T47D (cell line): ENCODE measurements around the gene HSPA6.

Experiments
- DNase-seq, 2 experiments: peaks; one replicate each; pipeline versions ENCODE4 v3.0.0 to v3.0.0-alpha.2; 2011 to 2012; ENCODE audit warnings: low read depth in 1 of 2, low spot score in 1 of 2
- JUND ChIP-seq: IDR thresholded peaks from 2 replicates; pipeline ENCODE4 v1.6.1; 2012; ENCODE audit warnings: low read depth
- in situ Hi-C: cut with HindIII; loops from 2 replicates; pipeline ENCODE4 v1.10.0; 2016; ENCODE audit warnings: low sequenced_read_pairs, low pct_unique_long_range_greater_than_20kb

The HSPA6 gene

DNA sequence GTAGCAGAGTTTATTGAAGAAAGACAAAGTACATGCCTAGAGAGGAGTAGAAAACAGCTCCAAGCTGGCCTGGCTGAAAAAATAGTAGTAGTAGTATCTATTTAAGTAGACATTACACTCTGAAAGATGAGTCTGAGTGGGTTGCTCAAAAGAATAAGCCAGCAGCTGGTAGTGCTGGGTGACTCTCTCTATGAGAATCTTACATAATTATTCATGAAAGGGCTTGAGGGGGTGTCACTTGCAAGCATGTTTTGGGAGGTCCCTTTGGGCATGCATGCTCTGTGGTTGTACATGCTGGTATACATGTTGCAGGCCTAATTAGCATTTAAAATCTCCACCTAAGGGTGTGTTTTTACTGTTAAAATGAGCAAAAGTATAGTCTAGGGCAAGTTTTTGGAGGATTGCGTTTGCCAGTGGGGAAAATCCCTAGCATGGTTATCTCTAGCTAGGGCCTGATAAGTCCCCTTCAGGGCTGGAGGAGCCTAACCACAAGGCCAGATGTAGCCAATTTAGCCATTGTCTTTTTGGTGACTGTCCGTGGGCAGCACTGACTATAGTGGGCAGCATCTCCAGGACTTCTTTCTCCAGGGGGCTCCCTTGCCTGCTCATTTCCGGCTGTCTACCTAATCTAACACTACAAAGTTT lies 30.1 kb upstream of the HSPA6 start:
- TF ChIP-seq JUND = no peak
- in situ Hi-C loops = no loop called here
- DNase-seq = no peak

DNA sequence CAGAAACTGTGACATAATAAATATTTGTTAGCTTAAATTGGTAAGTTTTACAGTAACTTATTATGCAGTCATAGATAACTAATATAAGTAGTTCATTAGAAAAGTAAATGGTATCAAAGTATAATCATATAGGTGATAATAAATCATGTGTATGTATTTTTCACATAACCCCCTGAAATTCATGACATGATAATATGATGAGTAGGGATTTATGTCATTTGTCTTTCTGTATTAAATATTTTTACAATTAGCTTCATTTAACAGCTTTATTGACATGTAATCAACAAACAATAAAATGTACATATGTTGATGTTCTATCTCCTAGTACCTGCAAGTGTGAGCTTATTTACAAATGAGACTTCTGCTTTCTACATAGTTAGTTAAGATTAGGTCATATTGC lies 28.9 kb upstream of the HSPA6 start:
- in situ Hi-C loops = no loop called here
- TF ChIP-seq JUND = no peak

DNA sequence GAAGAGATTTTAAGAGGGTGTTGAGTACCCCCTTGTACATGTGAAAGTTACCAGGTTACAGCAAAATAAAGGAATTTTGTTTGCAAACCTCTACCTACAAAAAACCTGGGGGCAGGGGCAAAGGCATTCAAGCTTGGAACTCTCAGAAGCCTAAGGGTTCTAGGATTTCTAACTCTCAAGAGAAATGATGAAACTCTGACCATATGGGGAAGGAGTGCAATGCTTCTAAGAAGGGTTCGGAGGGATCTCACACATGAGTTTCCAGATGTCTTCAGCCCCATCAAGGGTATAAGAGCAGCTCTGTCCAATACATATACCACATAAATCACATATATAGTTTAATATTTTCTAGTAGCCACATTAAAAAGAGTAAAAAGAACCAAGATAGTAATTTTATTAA lies 26.4 kb upstream of the HSPA6 start:
- DNase-seq = no peak
- in situ Hi-C loops = no loop called here
- TF ChIP-seq JUND = no peak

More for the DNA sequence above, 28.9 kb upstream of the HSPA6 start:
- DNase-seq = no peak

DNA sequence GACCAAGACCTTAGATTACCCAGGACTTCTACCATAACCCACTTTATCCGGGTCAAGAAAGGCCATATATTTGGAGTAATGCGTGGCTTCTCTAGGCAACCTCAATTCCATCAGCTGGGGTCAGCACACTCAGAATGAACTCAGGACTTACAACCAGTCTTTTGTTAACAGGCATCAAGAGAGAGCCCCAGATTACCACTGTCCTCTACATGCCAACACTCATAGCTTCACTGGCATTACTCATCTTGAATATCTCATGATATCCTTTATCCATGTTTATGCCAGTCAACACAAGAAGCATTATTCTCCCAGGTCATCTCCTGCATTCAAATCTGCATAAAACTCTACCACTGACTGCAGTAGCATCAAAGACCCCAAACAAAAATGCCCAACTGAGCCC lies 25.7 kb upstream of the HSPA6 start:
- TF ChIP-seq JUND = no peak
- in situ Hi-C loops = no loop called here

DNA sequence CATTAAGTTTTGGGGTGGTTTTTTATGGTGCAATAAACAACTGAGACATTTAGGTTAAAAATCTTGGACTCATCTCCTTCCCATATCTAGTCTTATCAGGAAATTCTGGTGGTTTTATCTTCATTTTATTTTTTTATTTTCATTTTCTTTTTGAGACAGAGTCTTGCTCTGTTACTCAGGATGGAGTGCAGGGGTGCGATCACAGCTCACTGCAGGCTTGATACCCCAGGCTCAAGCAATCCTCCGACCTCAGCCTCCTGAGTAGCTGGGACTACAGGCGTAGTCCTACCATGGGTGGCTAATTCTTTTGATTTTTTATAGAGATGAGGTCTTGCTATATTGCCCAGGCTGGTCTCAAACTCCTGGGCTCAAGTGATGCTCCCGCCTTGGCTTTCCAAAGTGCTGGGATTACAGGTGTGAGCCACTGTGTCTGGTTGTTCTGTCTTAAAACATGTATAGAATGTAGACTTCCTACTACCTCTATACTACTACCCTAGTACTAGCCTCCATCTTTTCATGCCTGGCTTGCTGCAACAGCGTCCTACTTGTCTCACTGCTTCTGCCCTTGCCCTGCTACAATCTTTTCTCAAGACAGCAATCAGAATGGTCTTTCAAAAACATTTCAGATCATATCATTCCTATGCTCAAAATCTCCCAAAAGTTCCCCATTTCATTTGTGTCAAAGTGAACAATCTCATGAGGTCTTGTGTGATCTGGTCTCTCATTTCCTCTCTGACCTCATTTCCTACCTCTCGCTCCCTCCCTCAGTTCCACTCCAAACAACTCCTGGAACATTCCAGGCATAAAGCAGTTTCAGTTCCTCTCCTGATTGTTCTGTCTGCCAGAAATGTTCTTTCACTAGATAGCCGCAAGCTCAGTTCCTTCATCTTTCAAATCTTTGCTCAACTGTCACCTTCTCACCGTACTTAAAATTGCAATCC lies 25.0 kb upstream of the HSPA6 start:
- no peak for DNase-seq
- no peak for TF ChIP-seq JUND
- in situ Hi-C loops = no loop called here

More for the DNA sequence above, 25.7 kb upstream of the HSPA6 start:
- DNase-seq = no peak

DNA sequence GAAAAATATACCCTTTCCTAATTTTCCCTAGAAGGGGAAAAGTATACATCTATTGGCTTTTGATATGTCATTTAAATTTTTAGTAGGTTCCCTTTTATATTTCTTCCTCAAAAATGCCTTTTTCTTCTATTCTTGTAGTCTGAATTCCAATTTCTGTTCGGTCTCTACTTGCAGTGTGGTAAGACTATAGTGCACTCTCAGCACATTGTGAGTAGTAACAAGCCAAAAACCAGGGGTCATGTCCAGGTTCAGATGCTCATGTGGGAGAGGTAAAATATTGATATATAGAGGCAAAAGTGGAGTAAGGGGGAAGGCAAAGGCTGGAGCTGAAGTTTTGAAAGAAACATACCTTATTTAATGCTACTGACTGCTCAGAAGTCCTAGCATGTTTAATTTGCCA lies 23.1 kb upstream of the HSPA6 start:
- no peak for DNase-seq
- TF ChIP-seq JUND = no peak
- in situ Hi-C loops = no loop called here

DNA sequence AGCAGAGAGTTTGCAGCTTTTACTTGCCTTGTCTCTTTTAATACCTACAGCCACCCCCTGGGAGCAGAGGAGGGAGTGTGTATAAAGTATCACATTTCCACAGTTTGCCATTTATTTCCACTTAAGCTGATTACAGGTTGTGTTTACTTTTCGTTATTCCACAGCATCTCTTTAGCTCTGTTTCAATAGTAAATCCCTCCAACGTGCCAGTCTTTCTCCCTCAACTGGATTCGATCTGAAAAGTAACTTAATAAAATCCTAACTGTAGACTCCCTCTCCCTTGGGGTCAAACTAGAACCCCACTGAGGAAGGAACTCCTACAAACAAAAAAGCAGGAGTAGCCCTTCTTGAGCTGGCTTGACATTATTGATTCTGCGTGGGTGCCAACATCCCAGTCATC lies 22.2 kb upstream of the HSPA6 start:
- no peak for TF ChIP-seq JUND
- in situ Hi-C loops = no loop called here
- DNase-seq = no peak

DNA sequence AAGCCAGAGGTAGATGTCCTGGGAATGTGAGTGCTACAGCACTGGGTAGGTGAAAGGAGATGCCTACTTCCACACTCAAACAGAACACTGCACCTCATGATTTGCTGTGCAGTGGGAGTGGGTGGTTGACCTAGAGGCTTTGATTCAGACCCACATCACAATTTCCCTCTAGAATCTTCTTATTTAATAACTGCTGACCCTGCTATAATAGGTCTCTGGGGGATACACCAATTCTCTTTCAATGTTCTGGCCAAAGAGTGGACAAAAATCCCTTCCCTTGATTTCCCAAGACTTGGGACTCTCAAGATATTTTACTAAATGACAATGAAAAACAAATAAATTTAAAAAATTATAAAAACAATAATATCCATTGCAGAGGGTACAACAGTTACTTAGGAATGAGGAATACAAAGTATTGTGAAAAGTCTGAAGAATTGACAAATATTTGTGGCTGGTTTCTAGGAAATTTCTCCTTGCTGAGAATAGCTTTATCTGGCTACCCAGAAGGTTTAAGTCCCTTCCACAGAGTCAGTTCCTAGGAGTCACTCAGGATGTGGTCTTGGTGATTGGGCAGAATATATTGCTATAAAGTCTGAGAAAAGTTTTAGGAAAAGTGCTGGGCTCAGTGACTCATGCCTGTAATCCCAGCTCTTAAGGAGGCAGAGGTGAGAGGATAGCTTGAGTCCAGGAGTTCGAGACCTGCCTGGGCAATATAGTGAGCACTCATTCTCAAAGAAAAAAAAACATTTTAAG lies 21.5 kb upstream of the HSPA6 start:
- no peak for DNase-seq
- in situ Hi-C loops = no loop called here
- TF ChIP-seq JUND = no peak

DNA sequence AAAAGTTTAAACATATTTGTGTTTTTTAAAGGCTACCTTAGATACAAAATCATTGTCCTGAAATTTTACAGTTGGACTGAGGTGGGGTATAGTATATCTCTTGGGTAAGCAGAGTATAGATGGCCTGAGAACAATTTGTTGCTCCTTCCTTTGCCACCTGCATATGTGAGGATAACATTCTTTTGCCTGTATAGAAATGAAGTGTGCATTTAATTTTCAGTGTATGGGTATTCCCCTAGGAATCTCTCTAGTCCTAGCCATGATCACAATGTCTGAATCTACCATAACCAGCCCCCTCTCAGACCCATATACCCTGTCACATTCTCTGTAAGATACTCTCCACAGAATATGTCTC lies 21.0 kb upstream of the HSPA6 start:
- no peak for TF ChIP-seq JUND
- no peak for DNase-seq
- in situ Hi-C loops = no loop called here

DNA sequence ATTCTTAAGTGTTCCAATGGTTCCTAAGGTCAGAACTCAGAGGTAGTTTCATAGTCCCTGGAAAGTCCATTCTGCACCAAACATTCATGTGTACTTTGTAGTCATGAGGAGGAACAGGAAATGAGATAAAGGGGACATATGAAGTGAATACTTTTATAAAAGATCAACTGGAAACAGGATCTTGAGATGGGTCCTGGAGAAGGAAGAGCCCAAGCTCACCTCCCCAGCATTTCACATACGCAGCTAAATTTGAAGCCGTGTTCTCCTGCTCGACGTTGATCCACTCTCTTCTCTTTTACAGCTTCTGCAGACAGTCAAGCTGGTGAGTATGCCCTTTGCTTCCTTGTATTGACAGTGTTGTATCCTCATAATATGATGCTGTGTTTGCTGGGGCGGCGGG lies 18.7 kb upstream of the HSPA6 start:
- in situ Hi-C loops = no loop called here
- TF ChIP-seq JUND = no peak
- no peak for DNase-seq

DNA sequence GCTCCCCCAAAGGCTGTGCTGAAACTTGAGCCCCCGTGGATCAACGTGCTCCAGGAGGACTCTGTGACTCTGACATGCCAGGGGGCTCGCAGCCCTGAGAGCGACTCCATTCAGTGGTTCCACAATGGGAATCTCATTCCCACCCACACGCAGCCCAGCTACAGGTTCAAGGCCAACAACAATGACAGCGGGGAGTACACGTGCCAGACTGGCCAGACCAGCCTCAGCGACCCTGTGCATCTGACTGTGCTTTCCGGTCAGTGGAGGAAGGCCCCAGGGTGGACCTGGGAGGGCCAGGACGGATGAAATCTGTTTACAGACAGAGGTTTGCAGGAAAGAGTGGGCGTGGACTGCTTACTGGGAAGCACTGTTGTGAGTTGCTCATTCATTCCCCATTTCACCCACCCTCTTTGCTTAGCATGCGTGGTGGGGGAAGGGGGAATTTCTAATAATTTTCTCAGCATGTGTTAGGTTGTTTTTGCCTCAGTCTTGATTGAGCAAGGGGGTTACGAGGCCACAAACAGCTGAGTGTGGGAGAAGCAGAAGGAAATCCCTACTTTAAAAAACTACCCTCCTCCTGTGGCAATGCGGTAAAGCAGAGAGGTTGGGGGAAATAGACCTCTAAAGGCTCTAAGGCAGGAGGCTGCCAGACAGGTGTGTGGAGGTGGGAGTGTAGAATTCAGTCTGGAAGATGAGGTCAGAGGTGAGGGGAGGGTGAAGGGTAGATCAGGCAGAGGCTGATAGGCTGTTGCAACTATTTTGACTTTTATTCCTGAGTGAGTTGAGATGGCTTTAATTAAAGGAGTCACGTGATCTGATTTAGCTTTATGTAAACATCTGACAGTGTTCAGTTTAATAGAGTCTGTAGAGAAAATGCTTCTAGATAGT lies 17.8 kb upstream of the HSPA6 start:
- in situ Hi-C loops = no loop called here
- peak in 1 of 2 experiments; percentile 20 for DNase-seq
- TF ChIP-seq JUND = no peak

DNA sequence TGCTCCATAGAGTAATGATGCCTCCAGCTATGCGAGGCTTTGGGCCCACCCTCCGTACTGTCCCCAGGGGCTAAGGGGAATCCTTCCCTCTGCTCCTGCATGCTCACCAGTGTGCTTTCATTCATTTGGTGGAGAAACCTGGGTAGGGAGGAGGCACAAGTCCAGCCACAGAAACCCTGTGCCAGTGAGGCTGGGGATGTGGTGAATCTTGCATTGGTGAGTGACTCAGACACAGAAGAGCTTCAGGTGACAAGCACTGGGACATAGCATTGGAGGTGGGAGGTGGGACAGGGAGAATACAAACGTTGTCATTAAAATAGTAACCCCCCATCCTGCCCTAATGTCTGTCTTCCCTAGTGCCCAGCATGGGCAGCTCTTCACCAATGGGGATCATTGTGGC lies 13.9 kb upstream of the HSPA6 start:
- no peak for DNase-seq
- in situ Hi-C loops = no loop called here
- TF ChIP-seq JUND = no peak
